ENCODE measurements around the gene ADRA2A.

ADRA2A gene

DNA sequence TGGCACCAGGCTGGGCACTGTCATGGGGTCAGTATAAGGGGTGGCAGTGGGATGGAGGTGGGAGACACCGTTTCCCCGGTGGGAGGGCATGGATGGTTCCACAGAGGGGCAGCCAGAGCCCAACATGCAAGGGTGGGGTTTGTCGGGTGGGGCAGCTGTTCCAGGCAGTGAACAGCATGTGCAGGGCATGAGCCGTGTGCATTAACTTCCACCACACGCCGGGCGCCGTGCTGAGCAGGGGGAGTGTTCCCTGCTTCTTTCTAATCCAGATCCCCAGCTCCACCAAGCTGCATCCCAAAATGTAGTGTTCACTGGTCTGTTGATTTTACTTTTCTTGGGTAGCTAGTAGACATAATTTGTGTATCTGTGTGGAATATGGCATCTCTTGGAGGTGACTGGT, 29.3 kb downstream of the ADRA2A start:
- Histone ChIP-seq H3K4me2 (ENCODE audit: insufficient read depth, low read length) (no peak overlapping the region), H3K4me1 (ENCODE audit: insufficient read depth, low read length) (no peaks in the 10 kb centered on the region), H3K27me3 (ENCODE audit: insufficient read depth, low read length, poor library complexity) (no peaks in the 10 kb centered on the region), H3K4me3 (ENCODE audit: low read depth in 1 of 2, low read length in 2 of 2) (no peak overlapping the region), H3K27ac (ENCODE audit: low read length) (no peak overlapping the region), H3K9ac (ENCODE audit: low read depth, low read length) (no peak overlapping the region), H3K36me3 (ENCODE audit: insufficient read depth, low read length) (no peaks in the 10 kb centered on the region), H3K79me2 (ENCODE audit: insufficient read depth, low read length) (no peaks in the 10 kb centered on the region), H2AFZ (ENCODE audit: low read depth, low read length) (no peak overlapping the region), H4K20me1 (ENCODE audit: insufficient read depth, low read length) (no peaks in the 10 kb centered on the region), H3K9me3 (ENCODE audit: insufficient read depth, low read length, severe bottlenecking) (no peaks in the 10 kb centered on the region)
- ATAC-seq (ENCODE audit: insufficient read depth, low read depth) (no peak), DNase-seq (no peak)
- no peak for TF ChIP-seq EZH2 (IDR thresholded peaks at IDR 0.05; ENCODE audit: borderline replicate concordance, low read depth, low read length, severe bottlenecking)
- TF ChIP-seq, protein P1, sequence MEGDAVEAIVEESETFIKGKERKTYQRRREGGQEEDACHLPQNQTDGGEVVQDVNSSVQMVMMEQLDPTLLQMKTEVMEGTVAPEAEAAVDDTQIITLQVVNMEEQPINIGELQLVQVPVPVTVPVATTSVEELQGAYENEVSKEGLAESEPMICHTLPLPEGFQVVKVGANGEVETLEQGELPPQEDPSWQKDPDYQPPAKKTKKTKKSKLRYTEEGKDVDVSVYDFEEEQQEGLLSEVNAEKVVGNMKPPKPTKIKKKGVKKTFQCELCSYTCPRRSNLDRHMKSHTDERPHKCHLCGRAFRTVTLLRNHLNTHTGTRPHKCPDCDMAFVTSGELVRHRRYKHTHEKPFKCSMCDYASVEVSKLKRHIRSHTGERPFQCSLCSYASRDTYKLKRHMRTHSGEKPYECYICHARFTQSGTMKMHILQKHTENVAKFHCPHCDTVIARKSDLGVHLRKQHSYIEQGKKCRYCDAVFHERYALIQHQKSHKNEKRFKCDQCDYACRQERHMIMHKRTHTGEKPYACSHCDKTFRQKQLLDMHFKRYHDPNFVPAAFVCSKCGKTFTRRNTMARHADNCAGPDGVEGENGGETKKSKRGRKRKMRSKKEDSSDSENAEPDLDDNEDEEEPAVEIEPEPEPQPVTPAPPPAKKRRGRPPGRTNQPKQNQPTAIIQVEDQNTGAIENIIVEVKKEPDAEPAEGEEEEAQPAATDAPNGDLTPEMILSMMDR (IDR thresholded peaks at IDR 0.05; ENCODE audit: borderline replicate concordance, extremely low read depth, low read length, poor library complexity, severe bottlenecking): no peak

DNA sequence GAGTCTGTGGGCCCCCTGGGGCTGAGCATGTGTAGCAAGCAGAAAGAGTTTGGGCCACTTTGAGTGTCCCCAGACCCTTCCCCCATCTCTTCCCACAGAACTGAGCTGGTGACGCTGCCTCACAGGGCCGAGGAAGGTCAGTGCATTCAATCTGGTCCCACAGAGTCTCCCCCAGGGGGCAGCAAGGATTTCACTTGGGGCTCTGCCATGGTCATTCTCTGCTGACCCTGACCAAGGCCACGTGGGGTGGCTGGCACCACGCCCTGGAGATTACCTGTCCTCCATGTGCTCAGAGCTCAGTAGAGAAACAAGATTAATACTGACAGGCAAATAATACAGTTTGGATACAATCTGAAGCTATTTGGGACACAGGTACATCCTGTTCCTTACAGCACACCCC, 30.2 kb downstream of the ADRA2A start:
- Histone ChIP-seq H3K79me2 (ENCODE audit: insufficient read depth, low read length) (no peaks in the 10 kb centered on the region), H3K27ac (ENCODE audit: low read length) (no peak overlapping the region), H3K4me2 (ENCODE audit: insufficient read depth, low read length) (no peak overlapping the region), H3K4me3 (ENCODE audit: low read depth in 1 of 2, low read length in 2 of 2) (no peak overlapping the region), H3K36me3 (ENCODE audit: insufficient read depth, low read length) (no peaks in the 10 kb centered on the region), H3K4me1 (ENCODE audit: insufficient read depth, low read length) (no peaks in the 10 kb centered on the region), H3K9ac (ENCODE audit: low read depth, low read length) (no peak overlapping the region), H2AFZ (ENCODE audit: low read depth, low read length) (no peak overlapping the region), H3K27me3 (ENCODE audit: insufficient read depth, low read length, poor library complexity) (no peaks in the 10 kb centered on the region), H3K9me3 (ENCODE audit: insufficient read depth, low read length, severe bottlenecking) (no peaks in the 10 kb centered on the region), H4K20me1 (ENCODE audit: insufficient read depth, low read length) (no peaks in the 10 kb centered on the region)
- no peak for DNase-seq
- no peak for ATAC-seq (ENCODE audit: insufficient read depth, low read depth)
- TF ChIP-seq, protein P1 (IDR thresholded peaks at IDR 0.05; ENCODE audit: borderline replicate concordance, extremely low read depth, low read length, poor library complexity, severe bottlenecking): no peak
- no peak for TF ChIP-seq EZH2 (IDR thresholded peaks at IDR 0.05; ENCODE audit: borderline replicate concordance, low read depth, low read length, severe bottlenecking)

DNA sequence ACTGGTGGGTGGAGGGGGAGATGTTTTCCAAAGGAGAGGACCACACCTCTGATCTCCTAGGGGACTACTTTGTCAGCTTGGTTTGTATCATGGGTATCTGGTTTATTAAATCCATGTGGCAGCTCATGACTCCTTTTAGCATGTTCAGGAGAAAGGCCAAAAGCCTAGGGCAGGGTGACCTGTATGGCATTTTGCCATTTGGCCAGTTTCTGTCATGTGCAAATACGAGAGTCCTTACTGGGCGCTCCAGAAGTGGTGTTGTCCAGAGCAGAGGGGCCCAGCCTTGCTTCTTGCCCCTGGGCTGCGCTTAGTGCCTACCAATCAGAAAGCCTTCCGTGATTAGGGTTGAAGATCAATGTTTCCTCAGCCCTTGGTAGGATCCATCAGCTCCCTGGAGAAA, 31.0 kb downstream of the ADRA2A start:
- H3K9me3 ChIP-seq (ENCODE audit: insufficient read depth, low read length, severe bottlenecking): no peaks in the 10 kb centered on the region
- H3K27me3 ChIP-seq (ENCODE audit: insufficient read depth, low read length, poor library complexity): no peaks in the 10 kb centered on the region
- no peak overlapping the region for H2AFZ ChIP-seq (ENCODE audit: low read depth, low read length)
- ATAC-seq (ENCODE audit: insufficient read depth, low read depth): no peak
- H3K9ac ChIP-seq (ENCODE audit: low read depth, low read length): no peak overlapping the region
- H3K27ac ChIP-seq (ENCODE audit: low read length): no peak overlapping the region
- H3K79me2 ChIP-seq (ENCODE audit: insufficient read depth, low read length): no peaks in the 10 kb centered on the region
- no peak for TF ChIP-seq EZH2 (IDR thresholded peaks at IDR 0.05; ENCODE audit: borderline replicate concordance, low read depth, low read length, severe bottlenecking)
- TF ChIP-seq, protein P1 (IDR thresholded peaks at IDR 0.05; ENCODE audit: borderline replicate concordance, extremely low read depth, low read length, poor library complexity, severe bottlenecking): no peak
- H3K4me3 ChIP-seq (ENCODE audit: low read depth in 1 of 2, low read length in 2 of 2): no peak overlapping the region
- H3K4me2 ChIP-seq (ENCODE audit: insufficient read depth, low read length): no peak overlapping the region
- DNase-seq: no peak
- H4K20me1 ChIP-seq (ENCODE audit: insufficient read depth, low read length): no peaks in the 10 kb centered on the region
- no peaks in the 10 kb centered on the region for H3K4me1 ChIP-seq (ENCODE audit: insufficient read depth, low read length)
- H3K36me3 ChIP-seq (ENCODE audit: insufficient read depth, low read length): no peaks in the 10 kb centered on the region

DNA sequence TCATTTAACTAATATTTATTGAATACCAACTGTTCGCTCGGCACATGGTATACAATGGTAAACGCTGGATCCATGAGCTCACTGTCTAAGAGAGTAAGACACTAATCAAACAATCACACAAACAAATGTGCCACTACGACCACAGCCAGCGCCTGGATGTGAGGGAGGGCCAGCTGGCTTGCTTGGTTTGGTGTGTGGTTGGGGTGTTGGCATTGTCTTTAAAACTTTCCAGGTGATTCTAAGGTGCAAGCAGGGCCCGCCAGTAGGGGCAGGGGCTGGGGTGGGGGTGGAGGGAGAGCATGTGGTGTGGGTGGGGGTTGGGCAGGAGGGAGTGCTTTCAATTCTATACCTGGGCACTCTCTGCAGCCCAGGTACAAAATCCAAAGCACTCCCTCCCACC, 31.6 kb downstream of the ADRA2A start:
- no peak for ATAC-seq (ENCODE audit: insufficient read depth, low read depth)
- Histone ChIP-seq H3K4me3 (ENCODE audit: low read depth in 1 of 2, low read length in 2 of 2) (no peak overlapping the region), H4K20me1 (ENCODE audit: insufficient read depth, low read length) (no peaks in the 10 kb centered on the region), H3K9me3 (ENCODE audit: insufficient read depth, low read length, severe bottlenecking) (no peaks in the 10 kb centered on the region), H3K27me3 (ENCODE audit: insufficient read depth, low read length, poor library complexity) (no peaks in the 10 kb centered on the region), H3K4me1 (ENCODE audit: insufficient read depth, low read length) (no peaks in the 10 kb centered on the region), H3K36me3 (ENCODE audit: insufficient read depth, low read length) (no peaks in the 10 kb centered on the region), H3K9ac (ENCODE audit: low read depth, low read length) (no peak overlapping the region), H3K79me2 (ENCODE audit: insufficient read depth, low read length) (no peaks in the 10 kb centered on the region), H3K27ac (ENCODE audit: low read length) (no peak overlapping the region), H2AFZ (ENCODE audit: low read depth, low read length) (no peak overlapping the region), H3K4me2 (ENCODE audit: insufficient read depth, low read length) (no peak overlapping the region)
- no peak for TF ChIP-seq EZH2 (IDR thresholded peaks at IDR 0.05; ENCODE audit: borderline replicate concordance, low read depth, low read length, severe bottlenecking)
- TF ChIP-seq, protein P1 (IDR thresholded peaks at IDR 0.05; ENCODE audit: borderline replicate concordance, extremely low read depth, low read length, poor library complexity, severe bottlenecking): no peak
- DNase-seq: no peak

Measured in DND-41 (cell line).